H1 (cell line): ENCODE results near the gene VWF.

Source experiments
- CTCF ChIP-seq, 3 experiments: IDR thresholded peaks; 1 replicate in 2 of 3; 2 replicates in 1 of 3; pipeline versions ENCODE4 v1.5.1 to v1.6.1; 2011; ENCODE audit warnings: low read length in 3 of 3, mild to moderate bottlenecking in 3 of 3, inconsistent platforms in 2 of 3, low read depth in 1 of 3, moderate library complexity in 1 of 3; ENCODE audit not compliant: insufficient read depth in 1 of 3; ENCODE audit errors: control extremely low read depth in 1 of 3
- GTF2F1 ChIP-seq: IDR thresholded peaks from 2 replicates; pipeline ENCODE4 v1.6.1; 2012; ENCODE audit warnings: low read depth, low read length, improper control_type of control experiment, borderline replicate concordance
- KDM4A ChIP-seq: IDR thresholded peaks from one replicate; pipeline ENCODE4 v1.7.1; 2012; ENCODE audit warnings: low read depth, mild to moderate bottlenecking, moderate library complexity, low read length, inconsistent platforms; ENCODE audit not compliant: severe bottlenecking
- POLR2A ChIP-seq, 2 experiments: IDR thresholded peaks; 1 replicate in 1 of 2; 2 replicates in 1 of 2; pipeline ENCODE4 v1.6.1; 2011; ENCODE audit warnings: low read depth in 2 of 2, low read length in 2 of 2, mild to moderate bottlenecking in 2 of 2; ENCODE audit errors: control extremely low read depth in 1 of 2
- POLR2AphosphoS5 ChIP-seq: IDR thresholded peaks from 2 replicates; pipeline ENCODE4 v1.6.1; 2011; ENCODE audit warnings: low read depth, low read length
- SP1 ChIP-seq: IDR thresholded peaks from 2 replicates; pipeline ENCODE4 v1.6.1; 2011; ENCODE audit warnings: low read depth, low read length
- ZNF274 ChIP-seq: IDR thresholded peaks from 2 replicates; pipeline ENCODE4 v1.7.0; 2012; ENCODE audit warnings: low read length, borderline replicate concordance; ENCODE audit errors: extremely low read depth

DNA sequence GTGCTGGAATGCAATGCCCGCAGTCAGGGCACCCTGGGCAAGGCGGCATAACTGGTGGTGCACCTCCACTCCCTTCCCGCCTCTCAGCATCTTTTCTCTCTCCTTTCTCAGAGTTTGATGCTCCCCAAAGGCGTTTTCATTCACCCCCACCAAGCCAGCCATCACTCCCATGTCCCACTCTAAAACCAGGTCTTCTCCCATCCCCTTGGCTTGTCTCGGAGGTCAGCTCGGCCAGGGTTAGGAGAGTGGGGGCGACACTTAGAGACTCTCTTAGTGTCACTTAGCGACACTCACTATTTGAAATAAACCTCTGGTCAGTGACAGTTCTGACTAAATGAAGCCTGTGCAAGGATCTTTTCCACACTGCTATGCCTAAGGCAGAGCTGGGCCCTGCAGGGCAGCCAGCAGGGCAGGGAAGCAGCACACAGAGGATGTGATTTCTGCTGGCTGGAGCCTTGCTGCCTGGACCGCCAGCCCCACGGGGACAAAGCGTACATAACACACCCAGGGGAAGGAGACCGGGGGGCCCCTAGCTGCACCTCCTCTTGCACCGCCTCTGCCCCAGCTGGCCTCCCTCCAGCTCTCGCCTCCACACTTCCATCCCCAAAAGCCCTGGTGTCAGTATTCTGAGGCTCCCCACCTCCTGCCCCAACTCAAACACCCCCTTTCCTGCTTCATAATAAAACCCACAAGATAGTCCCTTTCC is 64.5 kb downstream of the VWF start:
- TF ChIP-seq CTCF (IDR thresholded peaks at IDR 0.05; ENCODE audit: control extremely low read depth in 1 of 3, insufficient read depth in 1 of 3, low read depth in 1 of 3, low read length in 3 of 3) (no peak), SP1 (no peak), POLR2A (IDR thresholded peaks at IDR 0.05; ENCODE audit: control extremely low read depth in 1 of 2, low read depth in 2 of 2, low read length in 2 of 2) (no peak), GTF2F1 (no peak), POLR2AphosphoS5 (no peak), KDM4A (no peak), ZNF274 (no peak)
